ENCODE data around the gene HOXC10.

Gene HOXC10

GRCh38 chr12:53984901-53985691 is at the start of gene HOXC10:
Gene HOXC10 (plus strand): TSS chr12:53985146. CDS start chr12:53985260, 114 bp downstream.
- no peak for DNase-seq (ENCODE audit: low read depth, low spot score)

GRCh38 chr12:53935383-53936341 is 49.3 kb upstream of the HOXC10 start:
- no peak for DNase-seq (ENCODE audit: low read depth, low spot score)

- DNase-seq (ENCODE audit: low read depth, low spot score) = no peak
These were observed 47.8 kb upstream of the HOXC10 start for GRCh38 chr12:53937099-53937498.

- no peak for DNase-seq (ENCODE audit: low read depth, low spot score)
These were observed 47.2 kb upstream of the HOXC10 start for GRCh38 chr12:53937596-53938325.

GRCh38 chr12:53938326-53939140 is 46.4 kb upstream of the HOXC10 start, which contains the start of gene HOXC13:
Gene HOXC13 (plus strand): TSS chr12:53938831. CDS start chr12:53938907, 76 bp downstream.
- no peak for DNase-seq (ENCODE audit: low read depth, low spot score)

DNA sequence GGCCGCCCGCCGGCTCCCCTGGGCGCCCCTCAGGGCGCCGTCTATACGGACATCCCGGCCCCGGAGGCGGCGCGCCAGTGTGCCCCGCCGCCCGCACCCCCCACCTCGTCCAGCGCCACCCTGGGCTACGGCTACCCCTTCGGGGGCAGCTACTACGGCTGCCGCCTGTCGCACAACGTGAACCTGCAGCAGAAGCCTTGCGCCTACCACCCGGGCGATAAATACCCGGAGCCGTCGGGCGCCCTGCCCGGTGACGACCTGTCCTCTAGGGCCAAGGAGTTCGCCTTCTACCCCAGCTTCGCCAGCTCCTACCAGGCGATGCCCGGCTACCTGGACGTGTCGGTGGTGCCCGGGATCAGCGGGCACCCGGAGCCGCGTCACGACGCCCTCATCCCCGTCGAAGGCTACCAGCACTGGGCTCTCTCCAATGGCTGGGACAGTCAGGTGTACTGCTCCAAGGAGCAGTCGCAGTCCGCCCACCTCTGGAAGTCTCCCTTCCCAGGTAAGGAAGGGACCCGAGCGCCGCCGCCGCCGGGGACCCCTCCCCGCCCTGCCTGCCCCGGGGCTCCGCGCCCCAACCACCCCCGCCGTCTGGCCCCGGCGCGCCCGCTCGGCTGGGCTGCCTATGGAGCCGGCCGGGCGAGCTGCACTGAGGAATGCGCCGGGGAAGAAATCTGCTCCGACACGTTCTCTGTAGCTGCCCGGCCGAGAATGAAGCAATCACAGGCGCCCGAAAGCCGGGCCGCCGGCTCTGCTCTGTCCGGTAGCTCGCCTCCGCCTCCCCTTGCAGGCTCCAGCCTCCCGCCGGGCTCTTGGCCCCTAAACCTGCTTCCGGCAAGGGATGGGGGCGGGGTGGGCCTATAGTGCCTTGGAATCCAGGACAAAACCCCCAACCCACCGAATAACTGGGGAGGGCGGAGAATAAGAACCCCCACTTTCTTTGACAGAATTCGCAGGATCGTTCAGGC is 45.5 kb upstream of the HOXC10 start:
- DNase-seq (ENCODE audit: low read depth, low spot score) = no peak

GRCh38 chr12:53940443-53941014 is 44.4 kb upstream of the HOXC10 start:
- no peak for DNase-seq (ENCODE audit: low read depth, low spot score)

DNA sequence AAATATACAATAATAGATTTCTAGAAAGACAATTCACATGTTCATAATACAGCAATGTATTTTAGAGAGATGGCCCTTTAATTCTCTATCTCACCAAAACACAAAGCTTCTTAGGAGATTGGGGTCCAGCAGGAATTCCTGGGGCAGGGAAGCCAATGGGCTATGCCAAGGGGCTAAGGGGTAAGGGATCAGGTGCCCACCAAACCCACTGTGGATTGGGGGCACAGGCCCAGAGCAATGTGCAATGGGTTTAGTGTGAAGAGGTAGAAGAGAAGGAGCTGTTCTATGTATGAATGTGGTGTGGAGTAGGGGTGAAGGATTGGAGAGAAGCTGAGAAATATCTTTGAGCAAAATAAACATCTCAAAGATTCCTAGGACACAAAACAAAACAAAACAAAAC is 43.8 kb upstream of the HOXC10 start:
- no peak for DNase-seq (ENCODE audit: low read depth, low spot score)

GRCh38 chr12:53941750-53942149 is 43.2 kb upstream of the HOXC10 start:
- no peak for DNase-seq (ENCODE audit: low read depth, low spot score)

- no peak for DNase-seq (ENCODE audit: low read depth, low spot score)
These were observed 42.4 kb upstream of the HOXC10 start for GRCh38 chr12:53942467-53942997.

- DNase-seq (ENCODE audit: low read depth, low spot score) = no peak
These were observed 40.7 kb upstream of the HOXC10 start for GRCh38 chr12:53944209-53944608.

GRCh38 chr12:53944907-53945847 is 39.8 kb upstream of the HOXC10 start:
- no peak for DNase-seq (ENCODE audit: low read depth, low spot score)

DNA sequence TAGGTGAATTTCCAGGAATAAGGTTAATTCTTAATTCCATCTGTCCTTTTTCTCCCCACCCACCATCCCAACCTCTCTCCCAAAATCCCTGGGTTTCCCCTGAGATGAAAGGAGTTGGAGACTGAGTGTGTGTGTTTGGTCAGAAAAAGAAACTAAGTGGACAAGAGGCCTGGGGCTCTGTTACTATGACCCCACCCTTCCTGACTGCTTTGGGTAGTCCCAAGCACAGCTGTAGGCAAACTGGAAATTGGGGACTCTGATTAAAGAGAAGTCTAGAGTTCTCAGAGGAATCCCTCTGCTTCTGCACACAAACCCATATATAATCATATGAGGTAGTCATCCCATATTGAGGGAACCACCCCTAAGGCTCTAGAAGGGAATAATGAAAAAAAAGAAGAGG is 37.2 kb upstream of the HOXC10 start:
- DNase-seq (ENCODE audit: low read depth, low spot score) = no peak

DNA sequence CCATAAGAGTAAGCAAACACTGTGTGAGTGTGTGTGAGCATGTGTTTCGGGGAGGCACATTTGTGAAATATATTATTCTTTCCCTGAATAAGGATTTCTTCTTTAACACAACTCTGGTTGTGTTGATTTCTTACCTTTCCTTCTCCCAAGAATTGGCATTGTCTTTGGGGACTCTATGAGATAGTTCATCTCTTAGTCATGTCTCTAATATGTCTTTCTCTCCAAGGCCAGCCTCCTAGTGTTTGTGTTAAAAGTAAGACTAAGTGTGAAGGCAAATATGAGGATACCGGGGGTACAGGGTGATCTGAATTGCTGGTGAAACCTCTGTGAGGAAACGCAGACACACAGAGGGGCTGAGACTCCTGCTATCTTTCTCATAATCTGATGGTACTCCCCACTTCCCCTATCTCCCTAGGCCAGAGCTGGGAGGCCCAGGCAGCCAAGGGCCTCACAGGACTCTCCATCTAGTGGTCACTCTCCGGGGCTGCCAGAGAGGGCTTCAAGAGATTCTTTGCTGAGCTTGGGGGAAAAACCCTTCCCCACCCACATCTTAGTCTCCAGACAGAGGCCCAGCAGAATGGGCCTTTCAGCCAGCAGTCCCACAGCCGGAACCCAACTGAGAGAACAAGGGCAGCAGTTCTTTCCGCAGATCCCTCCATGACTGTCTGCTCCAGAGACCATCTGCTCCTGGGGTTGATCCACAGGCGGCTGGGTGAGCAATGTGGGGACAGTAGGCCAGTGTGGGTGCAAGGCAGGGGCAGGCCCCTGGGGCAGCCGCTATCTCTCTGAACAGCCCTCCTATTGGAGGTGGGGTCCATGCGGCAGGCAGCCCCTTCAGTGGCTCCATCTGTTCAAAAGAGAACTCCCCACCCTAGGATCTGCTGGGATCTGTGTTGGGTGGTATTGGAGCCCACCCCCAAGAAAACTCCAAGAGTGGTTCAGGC is 36.0 kb upstream of the HOXC10 start:
- no peak for DNase-seq (ENCODE audit: low read depth, low spot score)

DNA sequence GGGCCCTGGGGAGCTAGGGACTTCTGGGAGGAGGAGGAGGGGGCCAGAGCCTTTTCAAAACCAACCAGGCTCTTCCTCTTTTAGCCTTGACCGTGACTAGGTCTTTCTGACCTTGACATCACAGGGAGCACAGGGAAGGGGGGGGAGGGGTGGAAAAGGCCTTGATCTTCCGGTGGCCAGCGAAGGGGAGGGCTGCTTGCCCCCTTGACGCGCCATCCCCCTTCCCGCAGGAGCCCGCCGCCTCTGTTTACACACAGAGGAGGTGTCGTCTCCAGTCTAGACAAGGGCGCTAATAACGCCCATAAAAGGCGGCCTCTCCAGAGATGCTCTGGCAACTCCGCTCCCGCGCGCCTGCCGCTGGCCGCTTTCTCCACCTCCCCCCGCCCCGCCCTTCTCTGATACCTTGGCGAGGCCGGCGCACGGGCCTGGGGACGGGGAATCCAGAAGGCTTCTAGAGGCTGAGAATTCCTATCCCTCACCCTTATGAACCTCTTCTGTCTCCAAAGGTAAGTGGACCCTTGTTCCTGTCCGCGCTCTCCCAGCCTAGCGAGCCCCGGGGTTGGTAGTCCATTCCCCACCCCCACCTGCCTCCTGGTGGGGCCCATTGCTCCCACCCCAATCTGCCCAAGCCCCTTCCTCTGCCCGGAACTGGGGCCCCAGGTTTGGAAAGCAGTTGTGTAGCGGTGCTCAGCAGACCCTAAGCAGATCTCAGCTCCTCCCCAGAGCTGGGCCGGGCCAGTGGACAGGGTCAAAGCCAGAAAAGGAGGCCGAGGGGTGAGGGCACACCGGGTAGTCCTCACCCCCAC is 35.1 kb upstream of the HOXC10 start:
- no peak for DNase-seq (ENCODE audit: low read depth, low spot score)

- DNase-seq (ENCODE audit: low read depth, low spot score) = no peak
These were observed 34.5 kb upstream of the HOXC10 start for GRCh38 chr12:53950437-53950773.

All from brain pericyte (primary cell).